NB4 (cell line): Measurements from ENCODE around the gene CNTD1.

Experiments used
- POLR2A ChIP-seq: IDR thresholded peaks from 2 replicates; pipeline ENCODE4 v1.6.1; 2011; ENCODE audit warnings: mild to moderate bottlenecking; ENCODE audit not compliant: insufficient read length; ENCODE audit errors: extremely low read depth
- TF ChIP-seq, protein P1 (sequence below): IDR thresholded peaks from one replicate; pipeline ENCODE4 v1.5.1; 2012; ENCODE audit warnings: low read depth, low read length

DNA sequence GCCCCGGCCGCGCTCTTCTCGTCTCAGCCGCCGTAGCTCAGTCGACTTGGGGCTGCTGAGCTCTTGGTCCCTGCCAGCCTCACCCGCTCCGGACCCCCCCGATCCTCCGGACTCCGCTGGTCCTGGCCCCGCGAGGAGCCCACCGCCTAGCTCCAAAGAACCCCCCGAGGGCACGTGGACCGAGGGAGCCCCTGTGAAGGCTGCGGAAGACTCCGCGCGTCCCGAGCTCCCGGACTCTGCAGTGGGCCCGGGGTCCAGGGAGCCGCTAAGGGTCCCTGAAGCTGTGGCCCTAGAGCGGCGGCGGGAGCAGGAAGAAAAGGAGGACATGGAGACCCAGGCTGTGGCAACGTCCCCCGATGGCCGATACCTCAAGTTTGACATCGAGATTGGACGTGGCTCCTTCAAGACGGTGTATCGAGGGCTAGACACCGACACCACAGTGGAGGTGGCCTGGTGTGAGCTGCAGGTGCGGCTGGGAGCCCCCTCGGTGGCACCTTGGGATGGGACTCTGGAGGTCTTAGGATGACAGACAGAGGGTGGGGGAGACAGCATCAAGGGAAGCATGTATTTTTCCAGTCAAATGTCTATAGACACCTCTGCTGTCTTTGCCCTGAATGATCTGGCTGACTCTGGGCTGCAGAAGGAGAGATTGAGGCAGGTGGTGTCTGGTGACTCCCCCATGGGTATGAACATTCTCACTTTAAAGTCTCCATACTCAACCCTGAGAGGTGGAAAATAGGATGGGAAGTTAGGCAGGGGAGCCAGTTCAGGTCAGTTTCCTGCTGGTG, 17.6 kb upstream of the CNTD1 start:
- no peak for TF ChIP-seq POLR2A
- TF ChIP-seq, protein P1, sequence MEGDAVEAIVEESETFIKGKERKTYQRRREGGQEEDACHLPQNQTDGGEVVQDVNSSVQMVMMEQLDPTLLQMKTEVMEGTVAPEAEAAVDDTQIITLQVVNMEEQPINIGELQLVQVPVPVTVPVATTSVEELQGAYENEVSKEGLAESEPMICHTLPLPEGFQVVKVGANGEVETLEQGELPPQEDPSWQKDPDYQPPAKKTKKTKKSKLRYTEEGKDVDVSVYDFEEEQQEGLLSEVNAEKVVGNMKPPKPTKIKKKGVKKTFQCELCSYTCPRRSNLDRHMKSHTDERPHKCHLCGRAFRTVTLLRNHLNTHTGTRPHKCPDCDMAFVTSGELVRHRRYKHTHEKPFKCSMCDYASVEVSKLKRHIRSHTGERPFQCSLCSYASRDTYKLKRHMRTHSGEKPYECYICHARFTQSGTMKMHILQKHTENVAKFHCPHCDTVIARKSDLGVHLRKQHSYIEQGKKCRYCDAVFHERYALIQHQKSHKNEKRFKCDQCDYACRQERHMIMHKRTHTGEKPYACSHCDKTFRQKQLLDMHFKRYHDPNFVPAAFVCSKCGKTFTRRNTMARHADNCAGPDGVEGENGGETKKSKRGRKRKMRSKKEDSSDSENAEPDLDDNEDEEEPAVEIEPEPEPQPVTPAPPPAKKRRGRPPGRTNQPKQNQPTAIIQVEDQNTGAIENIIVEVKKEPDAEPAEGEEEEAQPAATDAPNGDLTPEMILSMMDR = no peak
